GM06990 (cell line): Measurements from ENCODE around the gene YAP1.
"Not testable (repeated sequence)": the region's sequence is repeated elsewhere in the genome, so short reads cannot be mapped to it uniquely, and the experiment has no call there.

ENCODE experiments used
- DNase-seq: peaks from one replicate; pipeline ENCODE4 v3.0.0-alpha.2; 2011; ENCODE audit not compliant: insufficient read length; ENCODE audit errors: extremely low read depth
- H3K27me3 ChIP-seq: replicated peaks from 2 replicates; pipeline ENCODE4 v1.6.0; 2011; ENCODE audit warnings: low read length; ENCODE audit not compliant: control insufficient read depth, insufficient read depth
- H3K36me3 ChIP-seq: 2 replicates; pipeline ENCODE4 v1.5.1; 2011; ENCODE audit warnings: low read length; ENCODE audit not compliant: control insufficient read depth, insufficient read depth
- H3K4me3 ChIP-seq: replicated peaks from 2 replicates; pipeline ENCODE4 v1.5.1; 2011; ENCODE audit warnings: low read depth, mild to moderate bottlenecking, control low read depth, low read length
- CTCF ChIP-seq: IDR thresholded peaks from 2 replicates; pipeline ENCODE4 v1.5.1; 2011; ENCODE audit warnings: low read length, control low read depth, mild to moderate bottlenecking, inconsistent platforms; ENCODE audit not compliant: insufficient read depth, poor library complexity, severe bottlenecking

YAP1 gene

GRCh38 chr11:102194257-102194656, 84.0 kb downstream of the YAP1 start:
- Histone ChIP-seq H3K4me3 (no peak overlapping the region), H3K36me3 (no peaks in the 10 kb centered on the region), H3K27me3 (no peaks in the 10 kb centered on the region)
- no peak for TF ChIP-seq CTCF
- DNase-seq, result no peak

- no peaks in the 10 kb centered on the region for H3K27me3 ChIP-seq
- no peak for TF ChIP-seq CTCF
- H3K4me3 ChIP-seq, result no peak overlapping the region
- no peaks in the 10 kb centered on the region for H3K36me3 ChIP-seq
- DNase-seq, result no peak
These were observed 84.7 kb downstream of the YAP1 start for GRCh38 chr11:102194990-102195389.

- no peak for TF ChIP-seq CTCF
- Histone ChIP-seq H3K4me3 (no peak overlapping the region), H3K27me3 (no peaks in the 10 kb centered on the region), H3K36me3 (no peaks in the 10 kb centered on the region)
- no peak for DNase-seq
These were observed 86.1 kb downstream of the YAP1 start for GRCh38 chr11:102196351-102196750.

GRCh38 chr11:102196816-102197215, 86.6 kb downstream of the YAP1 start:
- H3K36me3 ChIP-seq, result no peaks in the 10 kb centered on the region
- no peak overlapping the region for H3K4me3 ChIP-seq
- DNase-seq, result no peak
- no peaks in the 10 kb centered on the region for H3K27me3 ChIP-seq
- TF ChIP-seq CTCF, result no peak

GRCh38 chr11:102197670-102198139, 87.5 kb downstream of the YAP1 start:
- no peaks in the 10 kb centered on the region for H3K36me3 ChIP-seq
- TF ChIP-seq CTCF, result no peak
- DNase-seq, result no peak
- no peak overlapping the region for H3K4me3 ChIP-seq
- no peaks in the 10 kb centered on the region for H3K27me3 ChIP-seq

- H3K4me3 ChIP-seq, result no peak overlapping the region
- DNase-seq, result no peak
- H3K27me3 ChIP-seq, result no peaks in the 10 kb centered on the region
- no peak for TF ChIP-seq CTCF
- H3K36me3 ChIP-seq, result no peaks in the 10 kb centered on the region
These were observed 89.4 kb downstream of the YAP1 start for GRCh38 chr11:102199673-102200072.

GRCh38 chr11:102200325-102200724, 90.1 kb downstream of the YAP1 start:
- not testable (repeated sequence) for DNase-seq, H3K27me3 ChIP-seq, H3K4me3 ChIP-seq, H3K36me3 ChIP-seq
